ENCODE results near the gene ITGA11.

ITGA11 gene

GRCh38 chr15:68353421-68354135, 78.4 kb downstream of the ITGA11 start:
- no peak for DNase-seq (ENCODE audit: low spot score)

GRCh38 chr15:68352401-68353062, 79.4 kb downstream of the ITGA11 start:
- DNase-seq (ENCODE audit: low spot score) = peak; percentile 91

- DNase-seq (ENCODE audit: low spot score) = peak; percentile 26
These were observed 82.8 kb downstream of the ITGA11 start for GRCh38 chr15:68349151-68349550.

- no peak for DNase-seq (ENCODE audit: low spot score)
These were observed 83.4 kb downstream of the ITGA11 start for GRCh38 chr15:68348606-68349005.

- DNase-seq (ENCODE audit: low spot score) = no peak
These were observed 83.9 kb downstream of the ITGA11 start for GRCh38 chr15:68348081-68348480.

GRCh38 chr15:68347392-68347791, 84.6 kb downstream of the ITGA11 start:
- no peak for DNase-seq (ENCODE audit: low spot score)

GRCh38 chr15:68346979-68347378, 85.0 kb downstream of the ITGA11 start:
- no peak for DNase-seq (ENCODE audit: low spot score)

GRCh38 chr15:68345481-68345880, 86.5 kb downstream of the ITGA11 start:
- DNase-seq (ENCODE audit: low spot score) = no peak

GRCh38 chr15:68344600-68344999, 87.4 kb downstream of the ITGA11 start:
- DNase-seq (ENCODE audit: low spot score) = no peak

- no peak for DNase-seq (ENCODE audit: low spot score)
These were observed 88.3 kb downstream of the ITGA11 start for GRCh38 chr15:68343579-68344225.

GRCh38 chr15:68341760-68342725, 89.9 kb downstream of the ITGA11 start:
- DNase-seq (ENCODE audit: low spot score) = no peak

GRCh38 chr15:68340726-68341671, 91.0 kb downstream of the ITGA11 start:
- no peak for DNase-seq (ENCODE audit: low spot score)

- no peak for DNase-seq (ENCODE audit: low spot score)
These were observed 92.5 kb downstream of the ITGA11 start for GRCh38 chr15:68339481-68339880.

GRCh38 chr15:68337826-68338225, 94.1 kb downstream of the ITGA11 start:
- no peak for DNase-seq (ENCODE audit: low spot score)

GRCh38 chr15:68336516-68336915, 95.4 kb downstream of the ITGA11 start:
- no peak for DNase-seq (ENCODE audit: low spot score)

GRCh38 chr15:68335655-68336054, 96.3 kb downstream of the ITGA11 start:
- DNase-seq (ENCODE audit: low spot score) = no peak

GRCh38 chr15:68335251-68335650, 96.7 kb downstream of the ITGA11 start:
- DNase-seq (ENCODE audit: low spot score) = peak; percentile 58

GRCh38 chr15:68334661-68335124, 97.3 kb downstream of the ITGA11 start:
- DNase-seq (ENCODE audit: low spot score) = peak; percentile 76

GRCh38 chr15:68333775-68334470, 98.0 kb downstream of the ITGA11 start:
- DNase-seq (ENCODE audit: low spot score) = peak; percentile 40

GRCh38 chr15:68332266-68332665, 99.7 kb downstream of the ITGA11 start:
- DNase-seq (ENCODE audit: low spot score) = no peak
